HL-60 (cell line): Measurements from ENCODE around the gene FOXK2.

ENCODE experiments used
- GABPA ChIP-seq: IDR thresholded peaks from 2 replicates; pipeline ENCODE4 v1.6.1; 2012; ENCODE audit warnings: low read depth
- POLR2AphosphoS5 ChIP-seq: IDR thresholded peaks from 2 replicates; pipeline ENCODE4 v1.6.1; 2012; ENCODE audit warnings: low read depth
- TF ChIP-seq, protein P1 (sequence below): IDR thresholded peaks from one replicate; pipeline ENCODE4 v1.5.1; 2011; ENCODE audit warnings: low read length, control low read depth, inconsistent platforms; ENCODE audit not compliant: insufficient read depth
- TF ChIP-seq, protein P2 (sequence below): IDR thresholded peaks from 2 replicates; pipeline ENCODE4 v1.6.1; 2012; ENCODE audit warnings: low read depth; ENCODE audit not compliant: insufficient replicate concordance

DNA sequence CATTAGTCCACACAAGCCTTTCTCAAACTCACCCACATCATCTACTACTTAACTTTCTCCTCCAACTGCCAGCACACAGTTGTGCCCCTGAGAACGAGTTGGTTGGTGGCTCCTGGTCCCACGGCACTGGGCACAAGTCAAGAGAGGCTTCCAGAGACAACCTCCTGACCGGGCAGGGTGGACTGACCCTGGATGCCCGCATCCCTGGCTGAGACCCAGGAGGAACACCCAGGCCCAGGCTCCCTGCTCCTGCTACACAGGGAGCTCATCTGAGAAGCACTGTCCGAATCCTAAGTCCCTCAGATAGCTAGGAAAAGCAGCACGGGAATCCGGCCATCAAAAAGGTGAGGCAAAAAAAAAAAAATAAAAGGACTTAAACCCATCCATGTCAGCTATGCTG lies 99.7 kb downstream of the FOXK2 start:
- TF ChIP-seq GABPA (no peak), POLR2AphosphoS5 (no peak)
- TF ChIP-seq, protein P1, sequence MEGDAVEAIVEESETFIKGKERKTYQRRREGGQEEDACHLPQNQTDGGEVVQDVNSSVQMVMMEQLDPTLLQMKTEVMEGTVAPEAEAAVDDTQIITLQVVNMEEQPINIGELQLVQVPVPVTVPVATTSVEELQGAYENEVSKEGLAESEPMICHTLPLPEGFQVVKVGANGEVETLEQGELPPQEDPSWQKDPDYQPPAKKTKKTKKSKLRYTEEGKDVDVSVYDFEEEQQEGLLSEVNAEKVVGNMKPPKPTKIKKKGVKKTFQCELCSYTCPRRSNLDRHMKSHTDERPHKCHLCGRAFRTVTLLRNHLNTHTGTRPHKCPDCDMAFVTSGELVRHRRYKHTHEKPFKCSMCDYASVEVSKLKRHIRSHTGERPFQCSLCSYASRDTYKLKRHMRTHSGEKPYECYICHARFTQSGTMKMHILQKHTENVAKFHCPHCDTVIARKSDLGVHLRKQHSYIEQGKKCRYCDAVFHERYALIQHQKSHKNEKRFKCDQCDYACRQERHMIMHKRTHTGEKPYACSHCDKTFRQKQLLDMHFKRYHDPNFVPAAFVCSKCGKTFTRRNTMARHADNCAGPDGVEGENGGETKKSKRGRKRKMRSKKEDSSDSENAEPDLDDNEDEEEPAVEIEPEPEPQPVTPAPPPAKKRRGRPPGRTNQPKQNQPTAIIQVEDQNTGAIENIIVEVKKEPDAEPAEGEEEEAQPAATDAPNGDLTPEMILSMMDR, result no peak
- TF ChIP-seq, protein P2, sequence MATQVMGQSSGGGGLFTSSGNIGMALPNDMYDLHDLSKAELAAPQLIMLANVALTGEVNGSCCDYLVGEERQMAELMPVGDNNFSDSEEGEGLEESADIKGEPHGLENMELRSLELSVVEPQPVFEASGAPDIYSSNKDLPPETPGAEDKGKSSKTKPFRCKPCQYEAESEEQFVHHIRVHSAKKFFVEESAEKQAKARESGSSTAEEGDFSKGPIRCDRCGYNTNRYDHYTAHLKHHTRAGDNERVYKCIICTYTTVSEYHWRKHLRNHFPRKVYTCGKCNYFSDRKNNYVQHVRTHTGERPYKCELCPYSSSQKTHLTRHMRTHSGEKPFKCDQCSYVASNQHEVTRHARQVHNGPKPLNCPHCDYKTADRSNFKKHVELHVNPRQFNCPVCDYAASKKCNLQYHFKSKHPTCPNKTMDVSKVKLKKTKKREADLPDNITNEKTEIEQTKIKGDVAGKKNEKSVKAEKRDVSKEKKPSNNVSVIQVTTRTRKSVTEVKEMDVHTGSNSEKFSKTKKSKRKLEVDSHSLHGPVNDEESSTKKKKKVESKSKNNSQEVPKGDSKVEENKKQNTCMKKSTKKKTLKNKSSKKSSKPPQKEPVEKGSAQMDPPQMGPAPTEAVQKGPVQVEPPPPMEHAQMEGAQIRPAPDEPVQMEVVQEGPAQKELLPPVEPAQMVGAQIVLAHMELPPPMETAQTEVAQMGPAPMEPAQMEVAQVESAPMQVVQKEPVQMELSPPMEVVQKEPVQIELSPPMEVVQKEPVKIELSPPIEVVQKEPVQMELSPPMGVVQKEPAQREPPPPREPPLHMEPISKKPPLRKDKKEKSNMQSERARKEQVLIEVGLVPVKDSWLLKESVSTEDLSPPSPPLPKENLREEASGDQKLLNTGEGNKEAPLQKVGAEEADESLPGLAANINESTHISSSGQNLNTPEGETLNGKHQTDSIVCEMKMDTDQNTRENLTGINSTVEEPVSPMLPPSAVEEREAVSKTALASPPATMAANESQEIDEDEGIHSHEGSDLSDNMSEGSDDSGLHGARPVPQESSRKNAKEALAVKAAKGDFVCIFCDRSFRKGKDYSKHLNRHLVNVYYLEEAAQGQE, result no peak
